Measurements from ENCODE around the gene SLC25A34. TPM values are rescaled to one million over a fixed set of nuclear protein-coding genes. Genes with fewer than 3 reads are reported as not detected.

SLC25A34 gene
- total RNA-seq, 2 experiments from 2014 or later, result 1.4 to 2.2 TPM

DNA sequence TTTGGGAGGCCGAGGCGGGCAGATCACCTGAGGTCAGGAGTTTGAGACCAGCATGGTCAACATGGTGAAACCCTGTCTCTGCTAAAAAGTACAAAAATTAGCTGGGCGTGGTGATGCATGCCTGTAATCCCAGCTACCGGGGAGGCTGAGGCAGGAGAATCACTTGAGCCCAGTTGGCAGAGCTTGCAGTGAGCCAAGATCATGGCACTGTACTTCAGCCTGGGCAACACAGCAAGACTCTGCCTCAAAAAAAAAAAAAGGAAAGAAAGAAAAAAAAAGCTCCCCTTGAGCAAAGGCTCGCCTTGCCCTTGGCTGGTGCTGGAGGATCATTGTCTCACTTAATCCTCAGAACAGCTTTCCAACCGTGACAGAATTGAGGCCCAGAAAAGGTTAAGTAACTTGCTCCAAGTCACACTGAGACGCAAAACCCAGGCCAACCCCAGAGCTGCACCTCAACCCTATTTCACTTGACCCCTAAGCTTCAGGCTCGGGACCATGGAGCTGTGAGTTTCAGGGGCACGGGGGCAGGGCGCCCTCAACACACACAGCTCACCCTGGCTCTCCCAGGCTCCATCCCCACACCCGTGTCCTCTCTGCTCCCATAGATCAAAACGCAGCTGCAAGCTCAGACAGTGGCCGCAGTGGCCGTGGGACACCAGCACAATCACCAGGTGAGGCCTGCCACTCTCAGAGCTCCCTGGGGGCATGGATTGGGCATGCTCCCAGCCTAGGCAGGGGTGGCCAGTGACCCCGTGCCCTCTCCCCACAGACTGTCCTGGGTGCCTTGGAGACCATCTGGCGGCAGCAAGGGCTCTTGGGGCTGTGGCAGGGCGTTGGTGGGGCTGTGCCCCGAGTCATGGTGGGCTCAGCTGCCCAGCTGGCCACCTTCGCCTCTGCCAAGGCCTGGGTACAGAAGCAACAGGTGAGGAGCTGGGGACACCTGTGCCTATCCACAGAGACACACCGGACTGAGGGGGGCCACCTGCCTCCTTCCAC, 1.6 kb downstream of the SLC25A34 start:
- no TSS peak for BruUV-seq (replicated peaks)

DNA sequence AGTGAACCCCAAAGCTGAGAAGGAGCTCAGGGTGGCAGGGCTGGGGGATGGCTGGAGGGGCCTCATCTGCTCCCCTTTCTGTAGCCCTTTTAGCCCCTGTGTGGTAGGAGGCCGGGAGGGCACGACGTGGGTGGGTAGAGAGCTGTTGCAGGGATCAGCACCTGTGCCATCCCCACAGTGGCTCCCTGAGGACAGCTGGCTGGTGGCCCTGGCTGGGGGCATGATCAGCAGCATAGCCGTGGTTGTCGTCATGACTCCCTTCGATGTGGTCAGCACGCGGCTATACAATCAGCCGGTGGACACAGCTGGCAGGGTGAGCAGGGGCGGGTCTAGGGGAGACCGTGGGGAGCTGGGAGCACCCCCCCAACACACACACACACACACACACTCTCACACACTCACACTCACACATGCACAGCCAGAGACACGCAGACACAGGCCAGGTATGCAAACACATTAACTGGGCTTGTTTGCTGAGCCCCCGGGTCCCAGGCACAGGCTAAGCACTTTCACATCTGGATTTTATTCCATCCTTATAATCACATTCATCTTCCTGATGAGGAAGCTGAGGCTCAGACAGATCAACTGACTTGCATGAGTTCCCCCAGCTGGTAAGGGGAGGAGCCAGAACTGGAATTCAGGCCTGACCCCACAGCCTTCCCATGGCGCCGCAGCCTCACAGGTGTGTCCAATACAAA, 2.5 kb downstream of the SLC25A34 start:
- Histone ChIP-seq H3K36me3 (ENCODE audit: insufficient read depth, low read length) (no peaks in the 10 kb centered on the region), H3K4me1 (ENCODE audit: insufficient read depth, low read length, poor library complexity, severe bottlenecking) (no peaks in the 10 kb centered on the region), H3K9me2 (ENCODE audit: insufficient read depth, low read length) (no peaks in the 10 kb centered on the region), H3K4me2 (ENCODE audit: low read length) (no peak overlapping the region), H3K9me3 (ENCODE audit: low read length) (no peaks in the 10 kb centered on the region), H2AFZ (ENCODE audit: low read length) (no peak overlapping the region), H3K79me2 (ENCODE audit: insufficient read depth, low read depth, low read length) (no peaks in the 10 kb centered on the region), H3K27ac (ENCODE audit: low read depth, low read length, poor library complexity, severe bottlenecking) (no peak overlapping the region), H3K4me3 (ENCODE audit: low read depth, low read length, poor library complexity, severe bottlenecking) (no peak overlapping the region), H4K20me1 (ENCODE audit: insufficient read depth, low read length) (no peaks in the 10 kb centered on the region)
- intact Hi-C loops (cut with micrococcal nuclease; ENCODE audit: unreplicated experiment), result no loop called here
- no peak for TF ChIP-seq EZH2phosphoT487 (IDR thresholded peaks at IDR 0.05; ENCODE audit: borderline replicate concordance, low read depth, low read length)
- TF ChIP-seq, protein P1, sequence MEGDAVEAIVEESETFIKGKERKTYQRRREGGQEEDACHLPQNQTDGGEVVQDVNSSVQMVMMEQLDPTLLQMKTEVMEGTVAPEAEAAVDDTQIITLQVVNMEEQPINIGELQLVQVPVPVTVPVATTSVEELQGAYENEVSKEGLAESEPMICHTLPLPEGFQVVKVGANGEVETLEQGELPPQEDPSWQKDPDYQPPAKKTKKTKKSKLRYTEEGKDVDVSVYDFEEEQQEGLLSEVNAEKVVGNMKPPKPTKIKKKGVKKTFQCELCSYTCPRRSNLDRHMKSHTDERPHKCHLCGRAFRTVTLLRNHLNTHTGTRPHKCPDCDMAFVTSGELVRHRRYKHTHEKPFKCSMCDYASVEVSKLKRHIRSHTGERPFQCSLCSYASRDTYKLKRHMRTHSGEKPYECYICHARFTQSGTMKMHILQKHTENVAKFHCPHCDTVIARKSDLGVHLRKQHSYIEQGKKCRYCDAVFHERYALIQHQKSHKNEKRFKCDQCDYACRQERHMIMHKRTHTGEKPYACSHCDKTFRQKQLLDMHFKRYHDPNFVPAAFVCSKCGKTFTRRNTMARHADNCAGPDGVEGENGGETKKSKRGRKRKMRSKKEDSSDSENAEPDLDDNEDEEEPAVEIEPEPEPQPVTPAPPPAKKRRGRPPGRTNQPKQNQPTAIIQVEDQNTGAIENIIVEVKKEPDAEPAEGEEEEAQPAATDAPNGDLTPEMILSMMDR (conservative IDR thresholded peaks at IDR 0.05; ENCODE audit: low read length), result no peak
- CTCF ChIA-PET (ENCODE audit: unreplicated experiment), result no interaction called here
- POLR2A ChIA-PET, result interaction anchor here (0.6 to 1.0 kb wide), 3 partner anchors 91 to 187 kb away, joined by 3 to 4 read pairs (median 3); no protein-coding TSS in a partner anchor
- DNase-seq (ENCODE audit: low spot score), result no peak
- BruUV-seq (replicated peaks), result no TSS peak

More for the DNA sequence above, 1.6 kb downstream of the SLC25A34 start:
- CTCF ChIA-PET (ENCODE audit: unreplicated experiment), result no interaction called here
- Histone ChIP-seq H3K9me2 (ENCODE audit: insufficient read depth, low read length) (no peaks in the 10 kb centered on the region), H4K20me1 (ENCODE audit: insufficient read depth, low read length) (no peaks in the 10 kb centered on the region), H3K4me3 (ENCODE audit: low read depth, low read length, poor library complexity, severe bottlenecking) (no peak overlapping the region), H3K79me2 (ENCODE audit: insufficient read depth, low read depth, low read length) (no peaks in the 10 kb centered on the region), H3K4me1 (ENCODE audit: insufficient read depth, low read length, poor library complexity, severe bottlenecking) (no peaks in the 10 kb centered on the region), H2AFZ (ENCODE audit: low read length) (no peak overlapping the region), H3K4me2 (ENCODE audit: low read length) (no peak overlapping the region), H3K9me3 (ENCODE audit: low read length) (no peaks in the 10 kb centered on the region), H3K36me3 (ENCODE audit: insufficient read depth, low read length) (no peaks in the 10 kb centered on the region), H3K27ac (ENCODE audit: low read depth, low read length, poor library complexity, severe bottlenecking) (no peak overlapping the region)
- TF ChIP-seq EZH2phosphoT487 (IDR thresholded peaks at IDR 0.05; ENCODE audit: borderline replicate concordance, low read depth, low read length), result no peak
- TF ChIP-seq, protein P1 (conservative IDR thresholded peaks at IDR 0.05; ENCODE audit: low read length), result no peak
- intact Hi-C loops (cut with micrococcal nuclease; ENCODE audit: unreplicated experiment), result no loop called here
- no peak for DNase-seq (ENCODE audit: low spot score)
- POLR2A ChIA-PET, result interaction anchor here (0.8 to 1.0 kb wide), 2 partner anchors 90 to 325 kb away, joined by 3 to 4 read pairs; no protein-coding TSS in a partner anchor
